IMR-90 (cell line): ENCODE measurements around the gene STARD6. TPM values are rescaled to one million over a fixed set of nuclear protein-coding genes. Genes with fewer than 3 reads are reported as not detected.

ENCODE experiments used
- ATAC-seq: fragments of 200-7000 bp; cut with Tn5 transposase; 2 replicates; pipeline ENCODE4 v1.9.1; 2020; ENCODE audit warnings: low read depth, mild to moderate bottlenecking, moderate library complexity
- BruUV-seq: library from RNA; stranded (reverse); fragments of 400-500 nt; replicated peaks from 2 replicates; lab custom pipeline; 2021; lab: Mats Ljungman, UMichigan
- CTCF ChIA-PET: fragments of 300-600 bp; formaldehyde crosslinking; extraction: SDS; loops from one replicate; lab custom pipeline; 2021; ENCODE audit warnings: antibody characterized with exemption; lab: Yijun Ruan, JAX
- POLR2A ChIA-PET: fragments of 300-600 bp; sonication (Branson Sonifier 250); formaldehyde crosslinking; loops from one replicate; lab custom pipeline; 2022; ENCODE audit warnings: antibody characterized with exemption; ENCODE audit not compliant: unreplicated experiment; lab: Charles Lee
- DNase-seq: peaks from one replicate; pipeline ENCODE4 v3.0.0; 2013
- H2AFZ ChIP-seq: replicated peaks from 2 replicates; pipeline ENCODE3; 2013; ENCODE audit warnings: low read length, mild to moderate bottlenecking; ENCODE audit not compliant: poor library complexity
- H2AK5ac ChIP-seq: 2 replicates; pipeline ENCODE4 v1.6.1; 2013; ENCODE audit warnings: low read depth, low read length, inconsistent platforms
- H2AK9ac ChIP-seq: replicated peaks from 2 replicates; pipeline ENCODE3; 2013; ENCODE audit warnings: mild to moderate bottlenecking, low read depth, low read length, moderate library complexity; ENCODE audit not compliant: poor library complexity
- H2BK120ac ChIP-seq: 2 replicates; pipeline ENCODE4 v1.6.1; 2013; ENCODE audit warnings: low read depth, low read length, inconsistent platforms
- H2BK15ac ChIP-seq: 3 replicates; pipeline ENCODE4 v1.6.1; 2013; ENCODE audit warnings: low read depth, low read length, inconsistent platforms
- H2BK20ac ChIP-seq: 2 replicates; pipeline ENCODE4 v1.6.1; 2013; ENCODE audit warnings: low read depth, mild to moderate bottlenecking, inconsistent platforms, low read length, moderate library complexity
- H2BK5ac ChIP-seq: 2 replicates; pipeline ENCODE4 v1.6.1; 2013; ENCODE audit warnings: mild to moderate bottlenecking, low read depth, low read length, inconsistent platforms; ENCODE audit not compliant: poor library complexity, severe bottlenecking
- H3K14ac ChIP-seq: replicated peaks from 2 replicates; pipeline ENCODE4 v1.6.1; 2013; ENCODE audit warnings: low read depth, low read length, inconsistent platforms
- H3K18ac ChIP-seq: 2 replicates; pipeline ENCODE4 v1.6.1; 2013; ENCODE audit warnings: low read depth, low read length, control low read depth
- H3K23ac ChIP-seq: 2 replicates; pipeline ENCODE4 v1.6.1; 2013; ENCODE audit warnings: low read depth, low read length, inconsistent platforms
- H3K27ac ChIP-seq: 2 replicates; pipeline ENCODE4 v1.5.1; 2013; ENCODE audit warnings: mild to moderate bottlenecking, control low read depth, low read length; ENCODE audit not compliant: insufficient read depth
- H3K27me3 ChIP-seq: 2 replicates; pipeline ENCODE4 v1.6.1; 2013; ENCODE audit warnings: low read length; ENCODE audit not compliant: control insufficient read depth, insufficient read depth
- H3K36me3 ChIP-seq: 2 replicates; pipeline ENCODE4 v1.6.1; 2013; ENCODE audit warnings: low read length, mixed read lengths; ENCODE audit not compliant: control insufficient read depth, insufficient read depth
- H3K4ac ChIP-seq: 2 replicates; pipeline ENCODE4 v1.6.1; 2013; ENCODE audit warnings: low read depth, low read length, inconsistent platforms
- H3K4me1 ChIP-seq: 2 replicates; pipeline ENCODE4 v1.6.1; 2013; ENCODE audit warnings: low read length, mixed read lengths; ENCODE audit not compliant: control insufficient read depth, insufficient read depth
- H3K4me2 ChIP-seq: 2 replicates; pipeline ENCODE4 v1.6.1; 2013; ENCODE audit warnings: low read depth, mild to moderate bottlenecking, control low read depth, low read length, moderate library complexity
- H3K4me3 ChIP-seq: 2 replicates; pipeline ENCODE4 v1.5.1; 2013; ENCODE audit warnings: low read depth, mild to moderate bottlenecking, control low read depth, low read length, moderate library complexity; ENCODE audit not compliant: insufficient read depth
- H3K56ac ChIP-seq: 2 replicates; pipeline ENCODE4 v1.6.1; 2013; ENCODE audit warnings: low read length, inconsistent platforms; ENCODE audit not compliant: insufficient read depth; ENCODE audit errors: extremely low read depth
- H3K79me1 ChIP-seq, 2 experiments: 2 replicates each; pipeline ENCODE4 v1.6.1; 2013; ENCODE audit warnings: low read length in 2 of 2, inconsistent platforms in 1 of 2, low read depth in 1 of 2
- H3K9ac ChIP-seq: 2 replicates; pipeline ENCODE4 v1.6.1; 2013; ENCODE audit warnings: low read depth, low read length, control low read depth
- H3K9me1 ChIP-seq: 2 replicates; pipeline ENCODE4 v1.6.1; 2013; ENCODE audit warnings: low read length, inconsistent platforms; ENCODE audit not compliant: insufficient read depth
- H3K9me3 ChIP-seq: 2 replicates; pipeline ENCODE4 v1.6.1; 2013; ENCODE audit warnings: low read length; ENCODE audit not compliant: control insufficient read depth, insufficient read depth
- H4K20me1 ChIP-seq: 2 replicates; pipeline ENCODE4 v1.6.1; 2013; ENCODE audit warnings: low read length, inconsistent platforms; ENCODE audit not compliant: insufficient read depth
- H4K5ac ChIP-seq: 2 replicates; pipeline ENCODE4 v1.6.1; 2013; ENCODE audit warnings: mild to moderate bottlenecking, low read depth, low read length, control low read depth
- H4K8ac ChIP-seq, 2 experiments: 2 replicates each; pipeline ENCODE4 v1.6.1; 2013; ENCODE audit warnings: low read depth in 2 of 2, low read length in 2 of 2, control low read depth in 1 of 2, inconsistent platforms in 1 of 2
- H4K91ac ChIP-seq: 2 replicates; pipeline ENCODE4 v1.6.1; 2013; ENCODE audit warnings: low read depth, low read length, inconsistent platforms; ENCODE audit not compliant: insufficient read depth
- CEBPB ChIP-seq: IDR thresholded peaks from 2 replicates; pipeline ENCODE4 v1.6.1; 2012; ENCODE audit warnings: low read depth, low read length, improper control_type of control experiment
- CHD1 ChIP-seq: IDR thresholded peaks from 2 replicates; pipeline ENCODE4 v1.6.1; 2012; ENCODE audit warnings: low read depth, low read length, improper control_type of control experiment
- ELK1 ChIP-seq: fragments of 150-350 bp; IDR thresholded peaks from 2 replicates; pipeline ENCODE4 v1.6.1; 2016; ENCODE audit warnings: low read depth, mild to moderate bottlenecking, low read length, moderate library complexity, borderline replicate concordance
- MAFK ChIP-seq: IDR thresholded peaks from 2 replicates; pipeline ENCODE4 v1.6.1; 2012; ENCODE audit warnings: low read depth, low read length, improper control_type of control experiment
- MAZ ChIP-seq: IDR thresholded peaks from 2 replicates; pipeline ENCODE4 v1.6.1; 2012; ENCODE audit warnings: low read depth, mild to moderate bottlenecking, low read length, improper control_type of control experiment, moderate library complexity, borderline replicate concordance
- NFE2L2 ChIP-seq: fragments of 150-350 bp; IDR thresholded peaks from 2 replicates; pipeline ENCODE4 v1.6.1; 2016; ENCODE audit warnings: low read depth, mild to moderate bottlenecking, low read length
- POLR2A ChIP-seq: IDR thresholded peaks from 2 replicates; pipeline ENCODE4 v1.6.1; 2012; ENCODE audit warnings: mild to moderate bottlenecking, low read depth, low read length
- RCOR1 ChIP-seq: IDR thresholded peaks from 2 replicates; pipeline ENCODE4 v1.6.1; 2012; ENCODE audit warnings: mild to moderate bottlenecking, low read length, improper control_type of control experiment; ENCODE audit not compliant: insufficient replicate concordance
- RFX5 ChIP-seq: IDR thresholded peaks from 2 replicates; pipeline ENCODE4 v1.8.0; 2012; ENCODE audit warnings: low read depth, mild to moderate bottlenecking, low read length, moderate library complexity
- SMC3 ChIP-seq: fragments of 150-350 bp; IDR thresholded peaks from 2 replicates; pipeline ENCODE4 v1.6.1; 2016; ENCODE audit warnings: low read depth, mild to moderate bottlenecking, antibody characterized with exemption, low read length, moderate library complexity
- WGBS, 2 experiments: methylation state at CpG; one replicate each; pipeline versions ENCODE4 v1.1.5 to v1.1.7; 2013; ENCODE audit warnings: missing lambda C conversion rate in 2 of 2; ENCODE audit not compliant: insufficient read length in 1 of 2; ENCODE audit errors: extremely low coverage in 2 of 2; 5-methylcytosine and 5-hydroxymethylcytosine counted together
- dilution Hi-C: fragments of 300-500 bp; cut with HindIII; formaldehyde crosslinking; loops from one replicate; pipeline ENCODE4 v1.14.3; 2018; ENCODE audit warnings: low sequenced_read_pairs; ENCODE audit not compliant: unreplicated experiment
- in situ Hi-C: fragments of 300-500 bp; cut with MboI; formaldehyde crosslinking; loops from 3 replicates; pipeline ENCODE4 v1.14.3; 2019; ENCODE audit warnings: low sequenced_read_pairs, inconsistent platforms, mixed read lengths
- intact Hi-C: fragments of 100-400 bp; cut with micrococcal nuclease; formaldehyde crosslinking; loops from 2 replicates; pipeline ENCODE4 v1.10.0; 2022
- polyA plus RNA-seq, 3 experiments: library from polyadenylated mRNA; depleted of rRNA; stranded (reverse); fragments of >200 nt; gene quantifications; 2 replicates each; pipeline ENCODE4 v1.2.3, GENCODE V29; 2012; ENCODE audit warnings: low replicate concordance in 1 of 3
- total RNA-seq: library from RNA; depleted of rRNA; stranded (reverse); fragments of >200 nt; gene quantifications from 2 replicates; pipeline ENCODE4 v1.2.3, GENCODE V29; 2012
- TF ChIP-seq, protein P1 (sequence below): fragments of 150-350 bp; IDR thresholded peaks from 2 replicates; pipeline ENCODE4 v1.6.1; 2017; ENCODE audit warnings: mild to moderate bottlenecking, antibody characterized with exemption, low read length, low read depth

STARD6 gene
- total and polyA plus RNA-seq, 2 of the 4 experiments (the other 2 are of a cell fraction): not detected

DNA sequence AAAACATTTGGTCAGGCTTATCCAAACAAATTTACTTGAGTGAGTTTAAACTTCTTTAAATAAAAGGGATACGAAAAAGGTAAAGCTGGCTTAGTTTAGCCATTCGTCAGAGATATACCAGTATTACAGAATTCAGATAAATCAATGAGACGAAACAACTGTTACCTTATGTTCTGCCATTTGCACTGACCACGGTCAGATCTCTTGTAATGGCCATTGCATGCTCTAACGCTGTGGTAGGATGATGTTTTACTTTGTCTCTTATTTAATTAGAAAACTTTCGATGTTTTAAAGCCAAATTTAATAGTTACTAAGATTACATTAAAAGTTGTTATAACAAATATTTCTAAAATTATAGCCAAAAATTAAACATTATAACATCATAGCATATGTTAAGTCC, 1.6 kb upstream of the STARD6 start:
- dilution Hi-C loops (no loop called here), intact Hi-C loops (loop anchor here (5.0 to 10.0 kb wide), 2 partner anchors 137 to 486 kb away; partner anchors contain the start of gene MBD2), in situ Hi-C loops (no loop called here)
- no peak overlapping the region for H2BK120ac ChIP-seq
- H3K27ac ChIP-seq: no peak overlapping the region
- no peak for TF ChIP-seq CEBPB
- TF ChIP-seq, protein P1, sequence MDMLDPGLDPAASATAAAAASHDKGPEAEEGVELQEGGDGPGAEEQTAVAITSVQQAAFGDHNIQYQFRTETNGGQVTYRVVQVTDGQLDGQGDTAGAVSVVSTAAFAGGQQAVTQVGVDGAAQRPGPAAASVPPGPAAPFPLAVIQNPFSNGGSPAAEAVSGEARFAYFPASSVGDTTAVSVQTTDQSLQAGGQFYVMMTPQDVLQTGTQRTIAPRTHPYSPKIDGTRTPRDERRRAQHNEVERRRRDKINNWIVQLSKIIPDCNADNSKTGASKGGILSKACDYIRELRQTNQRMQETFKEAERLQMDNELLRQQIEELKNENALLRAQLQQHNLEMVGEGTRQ: no peak
- TF ChIP-seq RFX5: no peak
- TF ChIP-seq CHD1: no peak
- no peak for TF ChIP-seq RCOR1
- no peak for TF ChIP-seq ELK1
- TF ChIP-seq POLR2A: no peak
- no peak for TF ChIP-seq MAZ
- no peak for TF ChIP-seq NFE2L2
- no peak for TF ChIP-seq SMC3
- no peak for TF ChIP-seq MAFK
- ChIA-PET CTCF (no interaction called here), POLR2A (no interaction called here)
- H2BK5ac ChIP-seq: peak overlapping the region; percentile 19
- no peaks in the 10 kb centered on the region for H3K27me3 ChIP-seq
- peak overlapping the region; percentile 71 for H3K9ac ChIP-seq
- no peaks in the 10 kb centered on the region for H3K36me3 ChIP-seq
- DNase-seq (peak; percentile 11), ATAC-seq (no peak)
- H3K56ac ChIP-seq: no peak overlapping the region; the same call in 1 of the 2 replicates
- H4K20me1 ChIP-seq: no peaks in the 10 kb centered on the region
- H3K14ac ChIP-seq: 0 out of 2 replicates have a peak overlapping the region, but pooled peaks have one; percentile 7
- H2BK15ac ChIP-seq: no peak overlapping the region
- no peak overlapping the region for H4K5ac ChIP-seq
- H2AK5ac ChIP-seq: no peak overlapping the region
- H2AK9ac ChIP-seq: no peak overlapping the region
- BruUV-seq: no TSS peak
- H3K9me3 ChIP-seq: no peaks in the 10 kb centered on the region
- no peak overlapping the region for H4K91ac ChIP-seq
- H3K4me2 ChIP-seq: peak overlapping the region; percentile 97
- no peaks in the 10 kb centered on the region for H3K9me1 ChIP-seq
- H4K8ac ChIP-seq: no peak overlapping the region
- H2AFZ ChIP-seq: no peak overlapping the region
- peak overlapping the region; percentile 58; the same call in 1 of the 2 replicates for H3K23ac ChIP-seq
- H3K4ac ChIP-seq: no peak overlapping the region
- H3K18ac ChIP-seq: no peak overlapping the region; the same call in 1 of the 2 replicates
- H2BK20ac ChIP-seq: no peak overlapping the region
- no peaks in the 10 kb centered on the region for H3K4me1 ChIP-seq
- no CpG with 5 or more reads among the region's 6 CpGs for WGBS, 2 experiments
- H3K79me1 ChIP-seq: peaks cover 3 to 6% of the 10 kb centered on the region in 2 experiments; a peak in 1 of 4 replicates
- peak overlapping the region; percentile 68 for H3K4me3 ChIP-seq
